ENCODE measurements around the gene KCNB1. TPM values are rescaled to one million over a fixed set of nuclear protein-coding genes. Genes with fewer than 3 reads are reported as not detected.
"Not testable (repeated sequence)": the region's sequence is repeated elsewhere in the genome, so short reads cannot be mapped to it uniquely, and the experiment has no call there.

KCNB1 gene
- total RNA-seq, 1 donor from 2014 or later = under 0.01 TPM

- DNase-seq (ENCODE audit: low read depth in 2 of 2) = not testable (repeated sequence)
Observed at GRCh38 chr20:49409975-49410621, 72.4 kb downstream of the KCNB1 start.

GRCh38 chr20:49409302-49409974 lies 73.0 kb downstream of the KCNB1 start:
- no peak for DNase-seq (ENCODE audit: low read depth in 2 of 2)

GRCh38 chr20:49408509-49409104 lies 73.9 kb downstream of the KCNB1 start:
- no peak for DNase-seq (ENCODE audit: low read depth in 2 of 2)

GRCh38 chr20:49406666-49407065 lies 75.8 kb downstream of the KCNB1 start:
- no peak for DNase-seq (ENCODE audit: low read depth in 2 of 2)

- DNase-seq (ENCODE audit: low read depth in 2 of 2) = no peak
Observed at GRCh38 chr20:49405696-49406095, 76.8 kb downstream of the KCNB1 start.

- DNase-seq (ENCODE audit: low read depth in 2 of 2) = no peak
Observed at GRCh38 chr20:49405062-49405683, 77.3 kb downstream of the KCNB1 start.

DNA sequence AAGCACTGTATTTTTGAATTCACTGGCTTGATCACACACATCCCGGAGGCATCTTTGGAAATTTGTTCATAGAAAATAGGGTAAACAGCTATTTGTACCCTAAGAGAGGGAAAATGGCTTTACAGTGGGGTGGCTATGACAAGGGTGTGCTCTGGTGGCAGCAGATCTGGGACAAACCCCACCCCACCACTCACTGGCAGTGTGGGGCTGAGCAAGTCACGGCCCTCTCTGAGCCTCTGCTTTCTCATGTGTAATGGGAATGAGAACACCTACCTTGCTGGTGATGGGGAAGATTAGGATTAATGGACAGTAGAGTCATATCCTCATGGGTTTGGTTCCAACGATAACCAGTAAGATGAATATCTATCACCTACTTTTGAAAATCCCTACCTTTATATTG lies 78.0 kb downstream of the KCNB1 start:
- no peak for DNase-seq (ENCODE audit: low read depth in 2 of 2)

GRCh38 chr20:49403911-49404310 lies 78.6 kb downstream of the KCNB1 start:
- no peak for DNase-seq (ENCODE audit: low read depth in 2 of 2)

DNA sequence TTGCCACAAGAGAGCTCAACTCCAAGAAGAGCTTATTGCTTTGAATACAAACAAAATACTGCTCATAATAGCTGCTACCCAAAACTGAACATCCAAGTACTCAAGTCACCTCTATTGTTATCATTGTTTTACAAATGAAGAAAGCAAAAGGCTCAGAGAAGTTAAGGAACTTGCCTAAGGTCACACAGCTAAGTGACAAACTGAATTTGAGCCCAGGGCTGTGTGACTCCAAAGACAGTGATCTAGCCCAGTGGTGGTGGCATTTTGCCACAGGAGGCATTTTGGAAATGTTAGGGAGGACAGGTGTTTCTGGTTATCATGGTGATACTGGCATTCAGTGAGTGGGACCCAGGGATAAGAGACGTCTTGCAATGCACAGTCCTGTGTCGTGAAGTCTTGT lies 79.5 kb downstream of the KCNB1 start:
- no peak for DNase-seq (ENCODE audit: low read depth in 2 of 2)

GRCh38 chr20:49400904-49401303 lies 81.6 kb downstream of the KCNB1 start:
- DNase-seq (ENCODE audit: low read depth in 2 of 2) = peak in 1 of 2 donors; percentile 35

DNA sequence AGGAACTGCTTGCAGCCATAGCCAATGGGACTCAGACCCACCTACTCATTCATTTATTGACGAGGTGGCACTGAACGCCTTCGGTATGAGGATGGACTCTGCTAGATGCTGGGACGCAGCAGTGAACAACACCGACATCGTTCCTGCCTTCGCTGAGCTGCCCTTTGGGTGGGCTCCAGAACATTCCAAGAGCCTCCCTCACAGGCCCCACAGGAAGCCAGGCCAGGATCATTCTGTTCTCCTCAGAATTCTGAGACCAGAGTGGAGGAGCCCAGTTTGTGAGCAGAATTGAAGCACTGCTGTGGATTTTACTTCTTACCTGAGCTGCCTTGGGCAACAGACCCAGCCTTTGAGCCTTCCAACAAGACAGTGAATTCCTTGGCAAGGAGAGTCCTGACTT lies 82.1 kb downstream of the KCNB1 start:
- no peak for DNase-seq (ENCODE audit: low read depth in 2 of 2)

- DNase-seq (ENCODE audit: low read depth in 2 of 2) = no peak
Observed at GRCh38 chr20:49399329-49399728, 83.1 kb downstream of the KCNB1 start.

DNA sequence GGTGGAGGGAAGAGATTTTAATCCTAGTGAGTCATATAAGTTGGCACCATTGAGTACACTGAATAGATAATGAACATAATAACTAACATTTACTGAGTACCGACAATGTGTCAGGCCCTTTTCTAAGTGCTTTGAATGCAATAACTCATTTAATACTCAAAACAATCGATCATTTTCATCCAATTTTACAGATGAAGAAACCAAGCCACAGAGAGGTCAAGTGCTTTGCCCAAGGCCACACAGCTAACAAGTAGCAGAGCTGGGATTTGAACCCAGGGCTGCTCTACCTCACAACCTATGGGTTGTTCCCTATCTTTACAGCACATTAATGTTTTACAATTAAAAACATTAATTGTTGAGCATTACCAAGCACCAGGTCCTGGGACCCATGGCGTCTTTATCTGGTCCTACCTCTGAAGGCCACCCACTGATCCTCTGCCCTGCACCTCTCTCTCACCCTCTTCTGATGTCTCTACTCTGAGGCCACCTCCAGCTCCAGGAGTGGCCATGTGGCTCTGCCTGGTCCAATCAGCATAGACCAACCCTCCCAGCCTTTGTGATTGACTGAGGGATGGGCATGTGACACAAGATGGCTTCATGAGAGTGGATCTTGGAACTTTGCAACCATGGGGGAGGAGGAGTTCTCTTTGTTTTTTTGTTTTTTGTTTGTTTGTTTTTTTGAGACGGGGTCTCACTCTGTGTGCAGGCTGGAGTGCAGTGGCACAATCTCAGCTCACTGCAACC lies 83.9 kb downstream of the KCNB1 start:
- no peak for DNase-seq (ENCODE audit: low read depth in 2 of 2)

DNA sequence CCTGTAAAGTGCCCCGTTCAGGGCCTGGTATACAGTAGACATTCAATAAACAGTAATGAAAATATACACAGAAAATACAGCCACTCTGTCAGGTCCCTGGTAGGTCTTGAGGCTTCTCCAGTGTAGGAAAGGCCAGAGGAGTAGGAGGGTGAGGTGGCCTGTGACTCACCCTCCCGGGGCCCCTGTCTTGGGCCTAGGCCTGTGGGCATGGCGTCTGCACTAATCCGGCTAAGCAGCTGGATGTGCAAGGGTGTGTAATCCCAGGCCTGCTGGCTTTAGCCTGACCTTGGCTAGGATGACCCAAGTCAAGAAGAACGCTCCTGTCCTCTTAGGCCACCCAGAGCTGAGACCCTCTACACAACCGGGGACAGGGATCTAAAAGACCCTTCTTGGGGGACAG lies 84.9 kb downstream of the KCNB1 start:
- DNase-seq (ENCODE audit: low read depth in 2 of 2) = no peak

DNA sequence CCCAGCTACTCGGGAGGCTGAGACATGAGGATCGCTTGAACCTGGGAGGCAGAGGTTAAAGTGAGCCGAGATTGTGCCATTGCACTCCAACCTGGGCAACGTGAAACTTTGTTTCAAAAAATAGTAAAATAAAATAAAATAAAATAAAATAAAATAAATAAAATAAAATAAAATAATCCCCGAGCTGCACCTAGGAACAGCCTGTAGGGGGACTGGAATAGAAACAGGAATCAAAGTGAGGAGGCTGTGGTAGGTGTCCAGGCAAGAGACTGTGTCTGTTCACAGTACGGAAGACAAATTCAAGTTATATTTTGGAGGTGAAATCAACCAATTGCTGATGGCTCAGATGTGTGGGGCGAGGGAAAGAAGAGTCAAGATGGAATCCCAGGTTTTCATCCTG lies 86.2 kb downstream of the KCNB1 start:
- no peak for DNase-seq (ENCODE audit: low read depth in 2 of 2)

- DNase-seq (ENCODE audit: low read depth in 2 of 2) = no peak
Observed at GRCh38 chr20:49395659-49396058, 86.8 kb downstream of the KCNB1 start.

DNA sequence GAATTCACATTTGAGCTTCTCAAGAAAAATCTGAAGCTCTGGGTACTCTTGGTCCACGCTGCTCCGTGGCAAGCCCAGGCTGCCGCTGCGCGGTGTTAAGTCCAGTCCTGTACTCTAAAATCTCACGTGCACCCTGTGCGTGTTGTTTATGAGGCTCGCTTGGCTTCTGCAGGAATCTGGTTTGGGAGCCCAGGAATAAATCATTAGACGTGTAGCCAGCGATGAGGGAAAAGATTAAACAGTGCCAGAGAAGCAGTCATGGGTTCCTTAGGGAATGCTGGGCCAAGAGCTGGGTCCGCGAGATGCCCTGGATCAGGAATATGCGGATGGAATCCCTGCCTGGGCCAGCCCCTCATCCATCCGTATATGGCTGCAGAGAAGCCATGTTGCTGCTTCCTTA lies 87.3 kb downstream of the KCNB1 start:
- no peak for DNase-seq (ENCODE audit: low read depth in 2 of 2)

GRCh38 chr20:49394757-49395156 lies 87.7 kb downstream of the KCNB1 start:
- DNase-seq (ENCODE audit: low read depth in 2 of 2) = no peak

GRCh38 chr20:49394264-49394663 lies 88.2 kb downstream of the KCNB1 start:
- DNase-seq (ENCODE audit: low read depth in 2 of 2) = no peak

DNA sequence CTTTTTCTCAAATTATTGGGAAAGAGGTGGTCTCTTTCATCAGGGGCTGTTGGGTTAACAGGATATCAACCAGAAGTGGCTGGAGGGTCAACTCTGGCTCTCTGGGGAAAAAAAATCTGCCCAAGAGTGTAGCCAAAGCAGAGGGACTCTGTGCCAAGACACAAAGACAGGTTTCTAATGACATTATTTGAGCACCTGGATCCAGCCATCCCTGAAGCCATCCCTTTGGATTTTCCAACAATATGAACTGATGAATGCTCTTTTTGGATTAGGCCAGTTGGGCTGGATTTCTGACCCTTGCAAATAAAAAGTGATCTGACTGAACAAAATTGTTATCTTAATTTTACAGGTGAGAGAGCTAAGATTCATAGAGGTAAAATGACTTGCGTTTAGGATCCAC lies 88.7 kb downstream of the KCNB1 start:
- no peak for DNase-seq (ENCODE audit: low read depth in 2 of 2)

- no peak for DNase-seq (ENCODE audit: low read depth in 2 of 2)
Observed at GRCh38 chr20:49392745-49393144, 89.7 kb downstream of the KCNB1 start.

Measured in lung microvascular endothelial cell (primary cell).